HEK293T (cell line): ENCODE data around the gene POLD2.

ENCODE experiments used
- CTCF ChIA-PET: fragments of 350-600 bp; formaldehyde crosslinking; extraction: SDS; loops from one replicate; lab custom pipeline; 2021; ENCODE audit warnings: antibody characterized with exemption, inconsistent platforms; lab: Yijun Ruan, JAX
- POLR2A ChIA-PET: fragments of 350-600 bp; formaldehyde crosslinking; extraction: SDS; loops from one replicate; lab custom pipeline; 2020; ENCODE audit warnings: antibody characterized with exemption, inconsistent platforms; lab: Yijun Ruan, JAX
- DNase-seq: peaks from one replicate; pipeline ENCODE4 v3.0.0; 2012; ENCODE audit warnings: mixed read lengths; ENCODE audit errors: extremely low spot score
- ARNT ChIP-seq: fragments of 450-650 bp; IDR thresholded peaks from 2 replicates; pipeline ENCODE4 v1.6.1; 2017; ENCODE audit warnings: mild to moderate bottlenecking
- BHLHE40 ChIP-seq: fragments of 450-650 bp; IDR thresholded peaks from 2 replicates; pipeline ENCODE4 v1.6.1; 2016; ENCODE audit warnings: mild to moderate bottlenecking, moderate library complexity, borderline replicate concordance
- CTBP1 ChIP-seq: fragments of 450-650 bp; IDR thresholded peaks from 2 replicates; pipeline ENCODE4 v1.6.1; 2016; ENCODE audit warnings: borderline replicate concordance
- ELF4 ChIP-seq: fragments of 450-650 bp; IDR thresholded peaks from 2 replicates; pipeline ENCODE4 v1.6.1; 2017; ENCODE audit warnings: antibody characterized with exemption
- FOXA1 ChIP-seq: fragments of 450-650 bp; IDR thresholded peaks from 2 replicates; pipeline ENCODE4 v1.6.1; 2016; ENCODE audit warnings: mild to moderate bottlenecking
- FOXK2 ChIP-seq: fragments of 450-650 bp; IDR thresholded peaks from 2 replicates; pipeline ENCODE4 v1.6.1; 2016; ENCODE audit warnings: mild to moderate bottlenecking
- FOXM1 ChIP-seq: fragments of 450-650 bp; IDR thresholded peaks from 2 replicates; pipeline ENCODE4 v1.6.1; 2017; ENCODE audit warnings: mild to moderate bottlenecking, borderline replicate concordance
- HDGF ChIP-seq: fragments of 450-650 bp; IDR thresholded peaks from 2 replicates; pipeline ENCODE4 v1.6.1; 2017; ENCODE audit warnings: antibody characterized with exemption, borderline replicate concordance
- L3MBTL2 ChIP-seq: fragments of 450-650 bp; conservative IDR thresholded peaks from 2 replicates; pipeline ENCODE4 v1.6.1; 2016; ENCODE audit warnings: mild to moderate bottlenecking
- LEF1 ChIP-seq: fragments of 450-650 bp; IDR thresholded peaks from 2 replicates; pipeline ENCODE4 v1.6.1; 2017; ENCODE audit warnings: mild to moderate bottlenecking, borderline replicate concordance
- NFRKB ChIP-seq: fragments of 450-650 bp; IDR thresholded peaks from 2 replicates; pipeline ENCODE4 v1.6.1; 2016; ENCODE audit warnings: mild to moderate bottlenecking, moderate library complexity
- PKNOX1 ChIP-seq: fragments of 450-650 bp; IDR thresholded peaks from 2 replicates; pipeline ENCODE4 v1.6.1; 2016
- SP1 ChIP-seq: fragments of 450-650 bp; IDR thresholded peaks from 2 replicates; pipeline ENCODE4 v1.6.1; 2017
- SUZ12 ChIP-seq: fragments of 450-650 bp; IDR thresholded peaks from 2 replicates; pipeline ENCODE4 v1.6.1; 2016; ENCODE audit warnings: mild to moderate bottlenecking
- TARDBP ChIP-seq: fragments of 450-650 bp; IDR thresholded peaks from 2 replicates; pipeline ENCODE4 v1.6.1; 2016
- ZNF384 ChIP-seq: fragments of 450-650 bp; IDR thresholded peaks from 2 replicates; pipeline ENCODE4 v1.6.1; 2016

The POLD2 gene

GRCh38 chr7:44145479-44145968, 22.2 kb upstream of the POLD2 start:
- TF ChIP-seq SUZ12: no peak
- no peak for TF ChIP-seq FOXK2
- no peak for TF ChIP-seq TARDBP
- TF ChIP-seq NFRKB: no peak
- no peak for TF ChIP-seq ZNF384
- no peak for TF ChIP-seq LEF1
- no peak for TF ChIP-seq FOXM1
- no peak for TF ChIP-seq HDGF
- TF ChIP-seq PKNOX1: no peak
- TF ChIP-seq FOXA1: no peak
- no peak for TF ChIP-seq SP1
- no peak for TF ChIP-seq CTBP1
- TF ChIP-seq L3MBTL2: no peak
- TF ChIP-seq ELF4: no peak
- TF ChIP-seq BHLHE40: no peak
- TF ChIP-seq ARNT: no peak
- ChIA-PET POLR2A (no interaction called here), CTCF (no interaction called here)
- DNase-seq: no peak

- ChIA-PET POLR2A (interaction anchor here (0.9 kb wide), 1 partner anchor 14 kb away, joined by 3 read pairs; no protein-coding TSS in a partner anchor), CTCF (no interaction called here)
- DNase-seq: no peak
- no peak for TF ChIP-seq BHLHE40
- TF ChIP-seq FOXK2: no peak
Measured at GRCh38 chr7:44144968-44145478, 21.7 kb upstream of the POLD2 start.

GRCh38 chr7:44144426-44144967, 21.1 kb upstream of the POLD2 start:
- ChIA-PET CTCF (no interaction called here), POLR2A (interaction anchor here (0.9 kb wide), 1 partner anchor 14 kb away, joined by 3 read pairs; no protein-coding TSS in a partner anchor)
- no peak for TF ChIP-seq NFRKB
- no peak for TF ChIP-seq HDGF
- TF ChIP-seq SP1: no peak
- TF ChIP-seq ZNF384: no peak
- TF ChIP-seq FOXK2: no peak
- TF ChIP-seq FOXA1: no peak
- TF ChIP-seq LEF1: no peak
- no peak for TF ChIP-seq BHLHE40
- no peak for TF ChIP-seq TARDBP
- TF ChIP-seq ELF4: no peak
- no peak for TF ChIP-seq SUZ12
- TF ChIP-seq FOXM1: no peak
- TF ChIP-seq PKNOX1: no peak
- TF ChIP-seq CTBP1: no peak
- no peak for TF ChIP-seq L3MBTL2
- TF ChIP-seq ARNT: no peak

GRCh38 chr7:44143646-44144250, 20.4 kb upstream of the POLD2 start:
- TF ChIP-seq HDGF (no peak), LEF1 (no peak), L3MBTL2 (no peak), ELF4 (no peak), FOXK2 (no peak), BHLHE40 (no peak), TARDBP (no peak), NFRKB (no peak), FOXM1 (no peak), ZNF384 (no peak), CTBP1 (no peak), FOXA1 (no peak), SUZ12 (no peak), SP1 (no peak), PKNOX1 (no peak), ARNT (no peak)
- ChIA-PET POLR2A (interaction anchor here (0.9 kb wide), 1 partner anchor 13 kb away, joined by 3 read pairs; no protein-coding TSS in a partner anchor), CTCF (no interaction called here)
- no peak for DNase-seq

More at GRCh38 chr7:44144426-44144967, 21.1 kb upstream of the POLD2 start:
- no peak for DNase-seq

GRCh38 chr7:44142028-44142427, 18.7 kb upstream of the POLD2 start:
- TF ChIP-seq HDGF (no peak), TARDBP (no peak), BHLHE40 (no peak), FOXK2 (no peak), ZNF384 (no peak), L3MBTL2 (no peak), NFRKB (no peak), FOXM1 (no peak), FOXA1 (no peak), SP1 (no peak), ELF4 (no peak), PKNOX1 (no peak), SUZ12 (no peak), ARNT (no peak), CTBP1 (no peak), LEF1 (no peak)
- POLR2A ChIA-PET: interaction anchor here (1.3 kb wide), 1 partner anchor 19 kb away, joined by 5 read pairs; the partner anchor contains the start of gene POLD2
- DNase-seq: no peak
- CTCF ChIA-PET: interaction anchor here (0.6 kb wide), 1 partner anchor 19 kb away, joined by 3 read pairs; no protein-coding TSS in a partner anchor
